Hepatocyte (in vitro differentiated cells): ENCODE data around the gene PALLD.

ENCODE experiments used
- EZH2phosphoT487 ChIP-seq: fragments of 200-600 bp; sonication (generic); IDR thresholded peaks from one replicate; pipeline ENCODE4 v1.6.1; 2018; ENCODE audit warnings: antibody characterized with exemption, mild to moderate bottlenecking, low read depth, moderate library complexity; ENCODE audit not compliant: unreplicated experiment, severe bottlenecking
- TF ChIP-seq, protein P1 (sequence below): fragments of 200-600 bp; sonication (generic); IDR thresholded peaks from 2 replicates; pipeline ENCODE4 v1.5.1; 2016; ENCODE audit warnings: antibody characterized with exemption, mild to moderate bottlenecking; ENCODE audit not compliant: poor library complexity

- TF ChIP-seq, protein P1, sequence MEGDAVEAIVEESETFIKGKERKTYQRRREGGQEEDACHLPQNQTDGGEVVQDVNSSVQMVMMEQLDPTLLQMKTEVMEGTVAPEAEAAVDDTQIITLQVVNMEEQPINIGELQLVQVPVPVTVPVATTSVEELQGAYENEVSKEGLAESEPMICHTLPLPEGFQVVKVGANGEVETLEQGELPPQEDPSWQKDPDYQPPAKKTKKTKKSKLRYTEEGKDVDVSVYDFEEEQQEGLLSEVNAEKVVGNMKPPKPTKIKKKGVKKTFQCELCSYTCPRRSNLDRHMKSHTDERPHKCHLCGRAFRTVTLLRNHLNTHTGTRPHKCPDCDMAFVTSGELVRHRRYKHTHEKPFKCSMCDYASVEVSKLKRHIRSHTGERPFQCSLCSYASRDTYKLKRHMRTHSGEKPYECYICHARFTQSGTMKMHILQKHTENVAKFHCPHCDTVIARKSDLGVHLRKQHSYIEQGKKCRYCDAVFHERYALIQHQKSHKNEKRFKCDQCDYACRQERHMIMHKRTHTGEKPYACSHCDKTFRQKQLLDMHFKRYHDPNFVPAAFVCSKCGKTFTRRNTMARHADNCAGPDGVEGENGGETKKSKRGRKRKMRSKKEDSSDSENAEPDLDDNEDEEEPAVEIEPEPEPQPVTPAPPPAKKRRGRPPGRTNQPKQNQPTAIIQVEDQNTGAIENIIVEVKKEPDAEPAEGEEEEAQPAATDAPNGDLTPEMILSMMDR: no peak
- no peak for TF ChIP-seq EZH2phosphoT487
Observed at GRCh38 chr4:168646001-168646768, 149.3 kb downstream of the PALLD start.
